Measurements from ENCODE around the gene NCKAP5.

The NCKAP5 gene

GRCh38 chr2:133240491-133241223 is 327.6 kb downstream of the NCKAP5 start:
- TF ChIP-seq CTCF (IDR thresholded peaks at IDR 0.05; ENCODE audit: extremely low read depth, insufficient read depth, missing control alignments), result no peak
- in situ Hi-C loops (cut with MboI; ENCODE audit: low pct_unique_long_range_greater_than_20kb, low sequenced_read_pairs, unreplicated experiment), result no loop called here
- DNase-seq (ENCODE audit: low spot score), result no peak

DNA sequence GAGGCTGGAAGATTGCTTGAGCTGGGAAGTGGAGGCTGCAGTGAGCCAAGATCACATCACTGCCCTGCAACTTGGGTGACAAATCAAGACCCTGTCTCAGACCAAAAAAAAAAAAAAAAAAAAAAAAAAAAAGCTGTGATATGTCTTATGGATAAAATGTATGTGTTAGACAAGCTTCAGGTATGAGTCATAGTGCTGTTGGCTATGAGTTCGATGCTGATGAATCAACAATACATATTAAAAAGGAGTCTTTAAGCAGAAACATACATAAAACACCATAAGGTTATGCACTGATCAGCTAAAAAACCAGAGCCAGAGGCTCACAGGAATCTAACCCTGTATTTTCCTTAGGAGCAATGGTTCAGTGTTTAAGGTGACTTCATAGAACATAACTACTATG is 332.3 kb downstream of the NCKAP5 start:
- DNase-seq (ENCODE audit: low spot score), result no peak
- TF ChIP-seq CTCF (IDR thresholded peaks at IDR 0.05; ENCODE audit: extremely low read depth, insufficient read depth, missing control alignments), result no peak

DNA sequence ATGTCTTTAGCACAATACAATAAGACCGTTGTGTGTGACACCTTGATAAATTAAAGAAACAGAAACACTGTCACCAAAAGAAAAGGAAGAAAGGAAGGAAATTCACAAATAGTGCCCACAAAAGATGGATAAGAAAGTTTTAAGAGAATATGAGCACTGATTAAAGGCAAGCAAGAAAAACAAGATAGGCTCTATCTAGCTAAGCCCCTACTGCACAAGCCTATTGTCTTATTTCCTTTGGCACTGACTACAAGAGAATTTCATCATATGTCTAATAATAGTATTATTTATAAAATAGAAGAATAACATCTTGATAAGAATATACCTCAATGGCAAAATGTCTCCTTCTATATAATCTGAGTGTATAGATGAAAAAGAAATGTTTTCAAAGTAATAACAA is 335.7 kb downstream of the NCKAP5 start:
- no peak for TF ChIP-seq CTCF (IDR thresholded peaks at IDR 0.05; ENCODE audit: extremely low read depth, insufficient read depth, missing control alignments)
- in situ Hi-C loops (cut with MboI; ENCODE audit: low pct_unique_long_range_greater_than_20kb, low sequenced_read_pairs, unreplicated experiment), result no loop called here
- no peak for DNase-seq (ENCODE audit: low spot score)

More for the DNA sequence above, 332.3 kb downstream of the NCKAP5 start:
- in situ Hi-C loops (cut with MboI; ENCODE audit: low pct_unique_long_range_greater_than_20kb, low sequenced_read_pairs, unreplicated experiment), result no loop called here

DNA sequence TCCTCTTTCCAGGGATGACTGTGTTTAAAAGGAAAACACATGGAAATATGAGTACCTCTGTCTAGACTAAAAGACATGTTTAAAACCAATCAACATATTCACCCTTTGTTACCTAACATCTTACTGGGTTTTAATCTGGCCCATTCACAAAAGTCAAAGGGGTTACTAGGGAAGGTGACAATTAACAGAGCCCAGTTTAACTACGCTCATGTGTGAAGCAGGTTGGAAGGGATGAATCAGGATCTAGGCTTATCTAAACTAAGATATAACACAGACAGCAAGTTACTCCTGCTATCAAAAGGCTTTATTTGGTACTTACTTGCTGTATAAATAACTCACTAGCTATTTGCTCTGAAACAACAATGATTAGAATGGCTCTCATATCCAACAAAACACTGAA is 337.0 kb downstream of the NCKAP5 start:
- DNase-seq (ENCODE audit: low spot score), result no peak
- in situ Hi-C loops (cut with MboI; ENCODE audit: low pct_unique_long_range_greater_than_20kb, low sequenced_read_pairs, unreplicated experiment), result no loop called here
- no peak for TF ChIP-seq CTCF (IDR thresholded peaks at IDR 0.05; ENCODE audit: extremely low read depth, insufficient read depth, missing control alignments)

DNA sequence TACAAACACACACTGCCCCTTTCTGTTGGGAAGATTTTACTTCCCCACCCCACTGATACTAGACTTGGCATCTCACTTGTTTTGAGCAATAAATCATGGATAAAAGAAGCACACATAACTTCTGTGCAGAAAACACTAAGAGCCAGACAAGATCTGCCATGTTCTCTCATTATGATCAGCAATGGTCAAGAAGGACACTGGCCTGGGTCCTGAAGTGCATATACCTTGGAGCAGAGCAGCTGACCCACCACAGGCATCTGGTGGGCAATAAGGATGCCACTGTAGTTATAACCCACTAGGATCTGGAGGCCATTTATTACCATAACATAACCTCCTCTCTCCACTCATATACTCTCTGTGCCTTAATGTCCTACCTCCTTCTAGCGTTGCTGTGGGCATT is 338.3 kb downstream of the NCKAP5 start:
- in situ Hi-C loops (cut with MboI; ENCODE audit: low pct_unique_long_range_greater_than_20kb, low sequenced_read_pairs, unreplicated experiment), result no loop called here
- DNase-seq (ENCODE audit: low spot score), result no peak
- no peak for TF ChIP-seq CTCF (IDR thresholded peaks at IDR 0.05; ENCODE audit: extremely low read depth, insufficient read depth, missing control alignments)

DNA sequence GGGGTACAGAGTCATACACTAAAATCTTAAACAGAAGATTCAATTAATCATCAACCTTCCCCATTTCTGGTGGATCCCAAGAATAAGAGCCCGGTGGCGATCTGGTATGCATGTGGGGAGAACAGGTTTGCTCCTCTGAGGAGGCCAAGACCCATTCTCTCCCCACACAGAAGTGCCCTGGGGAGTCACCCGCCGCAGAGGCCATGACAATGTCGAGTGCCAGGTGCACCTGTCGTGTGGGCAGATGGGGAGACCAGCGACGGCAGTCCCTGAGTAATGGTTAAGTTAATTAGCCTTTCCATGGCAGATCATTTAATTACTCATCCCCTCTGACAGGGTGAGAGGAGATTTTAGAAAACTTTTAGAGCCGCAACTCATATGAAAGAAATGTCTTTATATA is 345.0 kb downstream of the NCKAP5 start:
- DNase-seq (ENCODE audit: low spot score), result no peak
- TF ChIP-seq CTCF (IDR thresholded peaks at IDR 0.05; ENCODE audit: extremely low read depth, insufficient read depth, missing control alignments), result no peak
- in situ Hi-C loops (cut with MboI; ENCODE audit: low pct_unique_long_range_greater_than_20kb, low sequenced_read_pairs, unreplicated experiment), result no loop called here
